Adrenal gland (tissue), 5 donors: ENCODE data around the gene USP31.

ENCODE experiments used
- POLR2A ChIP-seq, 2 donors: fragments of 450-650 bp; IDR thresholded peaks; one replicate each; pipeline ENCODE4 v1.6.1; 2017; ENCODE audit warnings: antibody characterized with exemption in 2 of 2, mild to moderate bottlenecking in 2 of 2, moderate library complexity in 1 of 2
- TF ChIP-seq, protein P1 (sequence below), 6 experiments: fragments of 450-650 bp in 4 of 6; fragments of 200-600 bp in 2 of 6; sonication (generic) in 1 of 6; IDR thresholded peaks; 1 replicate in 5 of 6; 2 replicates in 1 of 6; pipeline versions ENCODE4 v1.5.1 to v1.8.0; 2016 to 2021; ENCODE audit warnings: antibody characterized with exemption in 6 of 6, mild to moderate bottlenecking in 2 of 6, moderate library complexity in 1 of 6
- donor health status: DM: no; HTN: no; CAD: no.

- TF ChIP-seq, protein P1, sequence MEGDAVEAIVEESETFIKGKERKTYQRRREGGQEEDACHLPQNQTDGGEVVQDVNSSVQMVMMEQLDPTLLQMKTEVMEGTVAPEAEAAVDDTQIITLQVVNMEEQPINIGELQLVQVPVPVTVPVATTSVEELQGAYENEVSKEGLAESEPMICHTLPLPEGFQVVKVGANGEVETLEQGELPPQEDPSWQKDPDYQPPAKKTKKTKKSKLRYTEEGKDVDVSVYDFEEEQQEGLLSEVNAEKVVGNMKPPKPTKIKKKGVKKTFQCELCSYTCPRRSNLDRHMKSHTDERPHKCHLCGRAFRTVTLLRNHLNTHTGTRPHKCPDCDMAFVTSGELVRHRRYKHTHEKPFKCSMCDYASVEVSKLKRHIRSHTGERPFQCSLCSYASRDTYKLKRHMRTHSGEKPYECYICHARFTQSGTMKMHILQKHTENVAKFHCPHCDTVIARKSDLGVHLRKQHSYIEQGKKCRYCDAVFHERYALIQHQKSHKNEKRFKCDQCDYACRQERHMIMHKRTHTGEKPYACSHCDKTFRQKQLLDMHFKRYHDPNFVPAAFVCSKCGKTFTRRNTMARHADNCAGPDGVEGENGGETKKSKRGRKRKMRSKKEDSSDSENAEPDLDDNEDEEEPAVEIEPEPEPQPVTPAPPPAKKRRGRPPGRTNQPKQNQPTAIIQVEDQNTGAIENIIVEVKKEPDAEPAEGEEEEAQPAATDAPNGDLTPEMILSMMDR (IDR thresholded peaks at IDR 0.05), result no peak
- TF ChIP-seq POLR2A (IDR thresholded peaks at IDR 0.05), result no peak
Observed at GRCh38 chr16:23026784-23027362, 122.4 kb downstream of the USP31 start.
